Activated CD4-positive, alpha-beta T cell treated with anti-CD3 and anti-CD28 coated beads for 24 hours (primary cell): ENCODE measurements around the gene PLEKHM2.

Experiments used
- DNase-seq, 2 donors: peaks; one replicate each; pipeline ENCODE4 v3.0.0-alpha.2; 2020; ENCODE audit warnings: low read depth in 2 of 2

PLEKHM2 gene

DNA sequence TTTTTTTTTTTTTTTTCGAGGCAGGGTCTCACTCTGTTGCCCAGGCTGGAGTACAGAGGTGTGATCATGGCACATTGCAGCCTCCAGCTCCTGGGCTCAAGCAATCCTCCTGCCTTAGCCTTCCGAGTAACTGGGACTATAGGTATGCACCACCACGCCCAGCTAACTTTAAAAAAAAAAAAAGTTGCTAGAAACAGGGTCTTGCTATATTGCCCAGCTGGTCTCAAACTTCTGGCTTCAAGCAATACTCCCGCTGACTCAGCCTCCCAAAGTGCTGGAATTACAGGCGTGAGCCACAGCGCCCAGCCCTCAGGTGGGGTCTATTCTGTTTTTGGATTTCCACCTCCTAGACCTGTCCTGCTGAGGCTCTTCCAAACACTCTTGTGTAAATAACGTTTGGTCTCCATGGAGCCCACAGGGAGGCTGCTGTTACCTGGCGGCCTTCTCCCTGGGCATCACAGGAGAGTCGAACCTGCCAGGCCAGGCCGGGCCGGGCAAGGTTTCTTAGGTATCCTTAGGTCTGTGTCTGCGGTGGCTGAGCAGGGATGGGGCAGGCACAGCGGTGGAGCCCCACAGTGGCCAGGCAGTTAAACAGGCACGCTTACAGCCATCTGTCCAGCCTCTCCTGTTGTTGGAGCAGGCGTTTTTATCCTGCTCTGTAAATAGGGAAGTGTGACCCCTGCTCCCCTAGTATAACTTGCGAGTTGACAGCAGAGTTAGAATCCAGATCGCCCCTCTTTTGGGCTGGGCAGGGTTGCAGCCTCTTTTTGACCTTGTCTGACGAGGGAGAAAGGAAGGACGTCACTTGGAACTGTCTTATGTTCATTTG lies 18.8 kb downstream of the PLEKHM2 start:
- DNase-seq = no peak

DNA sequence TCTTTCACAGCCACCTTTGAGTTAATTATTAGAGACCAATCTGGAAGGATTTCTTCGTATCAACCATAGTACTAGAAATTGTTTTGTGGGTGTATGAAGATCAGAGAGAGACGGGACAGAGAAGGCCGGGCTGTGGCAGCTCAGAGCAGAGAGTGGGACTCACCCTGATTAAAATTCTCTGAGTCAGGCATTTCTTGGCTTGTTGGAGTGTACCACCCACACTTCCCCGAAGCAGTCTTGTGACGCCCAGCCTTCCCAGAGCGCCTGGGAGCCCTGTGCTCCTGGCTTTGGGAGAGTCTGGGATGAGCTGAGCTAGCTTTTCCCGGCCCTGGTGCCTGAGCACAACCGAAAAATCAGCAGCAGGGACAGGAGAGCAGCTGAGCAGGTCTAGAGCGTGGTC lies 19.4 kb downstream of the PLEKHM2 start:
- no peak for DNase-seq

DNA sequence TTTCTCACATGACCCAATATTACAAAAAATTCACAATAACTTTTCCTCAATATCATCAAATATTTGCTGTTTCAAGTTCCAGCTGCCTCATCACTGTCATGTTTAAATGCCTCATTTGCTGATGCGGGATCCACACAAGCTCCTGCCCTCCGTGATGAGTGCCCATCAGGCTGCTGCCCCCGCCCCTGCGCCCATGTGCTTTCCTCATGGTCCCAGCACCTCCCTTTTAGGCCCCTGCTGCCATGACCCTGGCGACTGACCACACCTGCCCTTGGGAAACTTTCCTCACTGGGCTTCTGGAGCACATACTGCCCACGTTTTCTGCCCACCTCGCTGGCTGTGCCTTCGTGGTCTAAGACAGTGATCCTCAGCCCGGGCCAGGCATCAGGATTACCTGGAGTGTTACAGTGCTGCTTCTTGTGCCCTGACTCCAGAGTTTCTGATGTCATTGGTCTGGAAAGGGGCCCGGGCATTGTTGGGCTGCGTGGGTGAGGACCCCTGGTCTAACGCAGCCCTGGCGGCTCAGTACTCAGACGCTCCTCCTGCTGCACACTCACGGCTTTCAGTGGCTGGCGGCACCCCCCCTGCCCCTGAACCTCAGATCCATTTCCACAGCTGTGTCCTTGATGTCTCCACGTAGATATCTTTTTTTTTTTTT lies 20.5 kb downstream of the PLEKHM2 start:
- DNase-seq = no peak

DNA sequence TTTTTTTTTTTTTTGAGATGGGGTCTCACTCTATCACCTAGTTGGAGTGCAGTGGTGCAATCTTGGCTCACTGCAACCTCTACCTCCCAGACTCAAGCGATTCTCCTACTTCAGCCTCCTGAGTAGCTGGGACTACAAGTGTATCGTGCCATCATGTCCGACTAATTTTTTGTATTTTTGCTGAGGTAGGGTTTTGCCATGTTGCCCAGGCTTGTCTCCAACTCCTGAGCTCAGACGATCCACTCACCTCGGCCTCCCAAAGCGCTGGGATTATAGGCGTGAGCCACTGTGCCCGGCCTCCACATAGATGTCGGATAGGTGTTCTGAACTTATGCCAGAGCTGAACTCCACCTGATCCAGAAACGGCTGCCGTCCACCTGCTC lies 21.1 kb downstream of the PLEKHM2 start:
- DNase-seq = no peak

DNA sequence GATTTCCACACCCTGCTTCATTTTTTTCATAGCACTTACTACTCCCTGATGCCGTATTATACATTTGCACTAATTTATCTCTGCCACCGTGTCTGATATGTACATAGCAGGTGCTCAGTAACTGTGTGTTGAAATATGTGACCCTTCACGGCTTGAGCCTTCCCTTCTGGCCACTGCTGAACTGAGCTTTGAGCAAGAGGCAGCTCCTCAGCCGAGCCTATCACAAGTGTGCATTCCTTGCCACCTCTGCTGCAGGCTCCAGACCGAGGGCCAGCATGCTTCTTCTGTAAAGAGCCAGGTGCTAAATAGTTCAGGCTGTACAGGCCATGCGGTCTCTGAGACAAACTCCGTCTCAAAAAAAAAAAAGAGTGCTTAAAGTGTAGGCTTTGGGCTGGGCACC lies 22.6 kb downstream of the PLEKHM2 start:
- DNase-seq = no peak

DNA sequence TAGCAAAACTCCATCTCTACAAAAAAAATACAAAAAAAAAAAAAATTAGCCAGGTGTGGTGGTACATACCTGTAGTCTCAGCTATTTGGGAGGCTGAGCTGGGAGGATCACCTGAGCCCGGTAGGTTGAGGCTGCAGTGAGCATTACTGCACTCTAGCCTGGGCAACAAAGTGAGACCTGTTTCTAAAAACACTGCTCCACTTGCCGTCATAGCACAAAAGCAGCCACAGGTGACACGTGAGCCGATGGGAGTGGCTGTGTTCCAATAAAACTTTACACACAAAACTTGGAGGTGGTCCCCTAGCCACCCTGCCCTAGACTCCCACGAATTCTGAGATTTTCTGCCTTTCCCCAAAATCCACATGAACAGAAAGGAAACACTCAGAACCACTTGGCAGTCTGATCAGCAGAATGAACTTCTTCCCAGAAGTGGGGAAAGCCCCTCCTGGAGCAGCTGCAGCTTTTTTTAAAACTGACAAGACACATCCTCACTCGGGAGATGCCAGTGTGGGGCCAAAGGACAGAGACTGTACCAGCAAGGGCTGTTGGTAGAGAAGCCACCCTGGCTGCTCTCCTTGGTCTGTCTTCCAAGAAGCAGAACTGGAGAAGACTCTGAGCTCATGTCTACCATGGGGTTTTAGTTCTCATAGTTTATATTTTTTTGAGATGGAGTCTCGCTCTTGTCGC lies 23.3 kb downstream of the PLEKHM2 start:
- DNase-seq = no peak

DNA sequence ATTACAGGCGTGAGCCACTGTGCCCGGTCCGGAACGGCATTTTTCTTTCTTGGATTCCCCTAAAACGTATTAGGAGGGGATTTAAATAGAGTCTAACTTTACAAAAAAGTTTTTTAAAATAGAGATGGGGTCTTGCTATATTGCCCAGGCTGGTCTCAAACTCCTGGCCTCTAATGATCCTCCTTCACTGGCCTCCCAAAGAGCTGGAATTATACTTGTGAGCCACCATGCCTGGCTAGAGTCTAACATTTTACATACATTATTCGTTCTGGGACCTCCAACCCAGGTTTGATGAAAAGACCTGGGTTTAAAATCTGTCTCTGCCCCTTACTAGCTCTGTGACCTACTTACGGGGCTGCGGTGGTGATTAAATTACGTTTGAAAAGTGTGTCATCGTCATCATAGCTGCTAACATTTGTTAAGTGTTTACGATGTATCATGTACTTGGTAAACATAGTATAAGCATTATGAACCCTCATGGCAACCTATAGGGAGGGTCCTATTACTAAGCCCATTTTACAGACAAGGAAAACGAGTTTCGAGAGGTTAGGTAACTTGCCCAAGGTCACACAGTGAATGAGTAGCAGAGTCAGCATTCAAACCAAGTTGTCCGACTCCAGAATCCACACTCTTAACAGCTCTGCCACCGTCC lies 24.5 kb downstream of the PLEKHM2 start:
- no peak for DNase-seq

DNA sequence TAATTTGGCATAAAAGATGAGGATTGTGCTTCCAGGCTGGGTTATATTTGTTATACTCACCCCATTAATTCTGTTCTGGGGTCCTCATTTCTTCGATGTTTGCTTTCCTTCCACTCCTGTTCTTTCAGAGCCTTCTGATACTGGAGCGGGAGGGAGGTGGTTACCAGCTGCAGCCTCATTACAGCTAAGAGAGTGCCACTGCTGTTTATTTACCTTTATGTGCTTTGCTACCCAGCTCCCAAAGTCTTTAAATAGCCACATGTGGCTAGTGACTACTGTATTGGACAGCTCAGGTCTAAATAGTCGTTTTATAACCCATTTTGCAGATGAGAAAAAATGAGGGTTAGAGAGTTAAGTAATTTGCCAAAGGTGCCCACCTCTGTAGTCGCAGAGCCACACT lies 25.1 kb downstream of the PLEKHM2 start:
- DNase-seq = no peak

DNA sequence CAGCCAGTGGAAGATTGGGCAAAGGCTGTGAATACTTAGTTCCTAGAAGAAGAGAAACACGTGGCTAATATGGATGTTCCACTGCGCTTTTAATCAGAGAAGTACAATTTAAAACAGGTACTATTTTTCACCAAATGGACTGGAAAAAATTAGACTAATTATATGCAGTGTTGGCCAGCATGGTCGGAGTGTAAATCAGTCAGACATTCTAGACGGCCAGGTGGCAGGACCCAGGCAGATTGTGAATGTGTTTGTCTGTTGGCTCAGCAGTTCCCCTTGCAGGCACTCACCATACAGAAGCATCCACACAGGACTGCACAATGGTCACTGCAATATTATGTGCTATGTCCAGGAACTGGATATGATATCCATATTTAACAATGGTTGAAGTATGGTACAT lies 28.0 kb downstream of the PLEKHM2 start:
- DNase-seq = no peak

DNA sequence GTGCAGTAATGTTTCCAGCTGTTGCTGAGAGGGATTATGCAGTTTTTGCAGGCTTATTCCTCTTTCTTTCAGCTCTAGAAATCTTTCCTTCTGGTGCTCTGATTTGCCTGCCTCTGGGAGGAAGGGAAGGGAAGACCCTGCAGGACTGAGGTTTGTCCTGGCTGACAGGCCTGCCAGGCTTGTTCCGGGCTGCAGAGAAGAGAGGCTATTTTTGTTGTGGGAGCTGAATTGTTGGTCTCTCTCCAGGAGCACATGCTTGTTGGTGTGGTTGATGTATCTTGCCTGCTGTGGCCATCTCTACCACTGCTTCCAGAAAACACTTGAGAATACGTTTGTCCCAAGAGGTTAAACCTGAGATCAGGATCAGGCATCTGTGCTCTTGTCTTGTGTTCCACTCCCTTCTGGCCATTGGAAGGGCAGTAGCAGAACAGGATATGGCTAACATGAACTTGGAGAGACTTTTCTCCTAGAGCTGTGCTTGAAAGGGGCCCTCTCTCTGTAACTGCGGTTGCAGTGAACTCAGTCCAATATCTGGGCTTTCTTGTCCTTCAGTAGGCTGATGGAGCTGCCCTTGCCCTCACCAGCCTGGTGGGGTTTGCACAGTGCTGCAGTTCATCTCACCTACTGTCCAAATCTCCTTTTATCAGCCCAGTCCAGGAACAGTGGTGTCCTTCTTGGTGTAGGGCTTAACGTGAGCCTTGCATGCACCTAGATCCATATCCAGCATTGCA lies 30.5 kb downstream of the PLEKHM2 start:
- DNase-seq = no peak

DNA sequence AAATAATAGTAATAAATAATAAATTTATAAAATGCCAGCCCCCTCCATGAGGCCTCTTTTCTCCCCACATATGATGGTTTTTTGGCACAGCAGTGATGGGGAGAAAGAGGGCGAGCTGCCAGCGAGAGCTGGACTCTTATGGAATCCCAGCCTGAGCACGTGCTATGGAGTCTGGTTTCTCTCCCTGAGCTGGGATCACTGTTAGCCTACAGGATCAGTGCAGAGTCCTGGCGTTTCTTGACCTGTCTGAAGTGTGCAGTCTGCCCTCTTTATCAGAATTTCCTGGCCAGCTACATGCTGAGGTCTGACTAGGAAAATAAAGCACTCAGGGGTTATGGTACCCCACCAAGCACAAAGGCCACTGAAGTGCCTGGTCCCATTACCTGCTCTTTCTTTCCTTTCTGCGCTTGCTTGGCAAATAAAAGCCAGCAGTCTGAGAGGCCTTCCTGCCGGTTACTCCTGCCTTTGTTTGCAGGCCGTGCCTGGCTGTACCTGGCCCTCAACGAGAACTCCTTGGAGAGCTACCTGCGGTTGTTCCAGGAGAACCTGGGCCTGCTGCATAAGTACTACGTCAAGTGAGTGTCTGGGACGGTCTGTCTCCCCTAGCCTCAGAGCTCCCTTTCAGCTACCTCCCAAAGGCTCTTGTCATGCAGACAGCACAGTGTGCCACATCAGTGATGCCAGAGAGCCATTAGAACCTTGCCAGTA lies 33.5 kb downstream of the PLEKHM2 start:
- no peak for DNase-seq

DNA sequence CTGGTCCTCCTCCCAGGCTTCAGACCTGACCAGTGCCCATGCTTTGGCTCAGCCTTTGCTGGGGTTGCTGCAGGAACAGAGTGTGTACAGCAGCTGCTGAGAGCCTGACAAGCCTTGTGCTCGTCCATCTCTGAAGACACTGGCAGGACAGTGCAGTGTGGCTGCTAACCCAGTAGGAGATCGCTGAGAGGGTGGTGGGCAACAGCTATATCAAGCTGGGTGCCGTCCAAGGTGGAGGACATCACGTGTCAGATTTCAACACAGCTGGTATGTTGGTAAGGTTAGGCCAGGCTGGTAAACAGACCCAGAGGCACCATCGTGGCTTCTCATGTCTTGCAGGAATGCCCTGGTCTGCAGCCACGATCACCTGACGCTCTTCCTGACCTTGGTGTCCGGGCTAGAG lies 34.1 kb downstream of the PLEKHM2 start:
- no peak for DNase-seq

DNA sequence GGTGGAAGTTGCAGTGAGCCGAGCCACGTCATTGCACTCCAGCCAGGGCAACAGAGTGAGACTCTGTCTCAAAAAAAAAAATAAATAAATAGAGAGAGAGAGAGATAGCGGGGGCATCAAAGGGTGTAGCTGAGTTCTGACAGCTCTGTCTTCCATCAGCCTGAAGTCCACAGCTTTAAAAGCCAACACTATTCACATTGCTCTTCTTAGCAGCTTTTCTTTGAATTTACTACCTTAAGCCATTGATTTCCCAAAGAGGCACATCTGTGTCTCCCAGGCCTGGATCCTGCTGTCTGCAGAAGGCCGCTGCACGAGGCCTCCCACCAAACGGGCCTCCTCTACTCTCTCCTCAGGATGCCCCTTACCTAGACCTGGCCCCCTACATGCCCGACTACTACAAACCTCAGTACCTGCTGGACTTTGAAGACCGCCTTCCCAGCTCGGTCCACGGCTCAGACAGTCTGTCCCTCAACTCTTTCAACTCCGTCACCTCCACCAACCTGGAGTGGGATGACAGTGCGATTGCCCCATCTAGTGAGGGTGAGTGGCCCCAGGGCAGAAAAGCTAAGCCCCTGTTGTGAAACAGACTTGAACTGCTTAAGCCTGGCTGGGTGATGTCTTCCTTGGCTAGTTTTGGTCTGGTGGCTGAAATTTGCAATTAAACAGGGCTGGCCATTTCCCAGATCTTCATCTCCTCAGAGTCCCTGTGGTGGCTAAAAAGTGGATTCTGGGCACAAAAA lies 35.4 kb downstream of the PLEKHM2 start:
- no peak for DNase-seq

DNA sequence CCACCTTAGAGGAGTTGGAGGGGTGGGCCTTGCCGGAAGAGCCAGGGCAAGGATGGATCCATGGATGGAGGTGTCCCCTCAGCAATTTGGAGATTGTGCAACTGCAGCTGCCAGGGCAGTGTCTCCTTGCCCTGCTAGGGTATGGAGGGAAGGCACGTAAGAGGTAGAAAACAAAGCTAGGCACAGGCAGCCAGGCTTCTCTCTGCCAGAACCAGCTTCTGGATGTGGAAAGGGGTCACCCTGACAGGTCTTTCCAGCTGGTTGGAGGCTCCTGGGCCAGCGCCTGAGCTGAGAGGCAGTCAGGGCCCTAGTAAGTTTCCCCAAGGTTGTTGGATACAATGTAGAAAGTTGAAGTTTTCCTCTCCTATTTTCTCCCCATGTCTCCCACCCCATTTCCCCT lies 36.7 kb downstream of the PLEKHM2 start:
- no peak for DNase-seq

DNA sequence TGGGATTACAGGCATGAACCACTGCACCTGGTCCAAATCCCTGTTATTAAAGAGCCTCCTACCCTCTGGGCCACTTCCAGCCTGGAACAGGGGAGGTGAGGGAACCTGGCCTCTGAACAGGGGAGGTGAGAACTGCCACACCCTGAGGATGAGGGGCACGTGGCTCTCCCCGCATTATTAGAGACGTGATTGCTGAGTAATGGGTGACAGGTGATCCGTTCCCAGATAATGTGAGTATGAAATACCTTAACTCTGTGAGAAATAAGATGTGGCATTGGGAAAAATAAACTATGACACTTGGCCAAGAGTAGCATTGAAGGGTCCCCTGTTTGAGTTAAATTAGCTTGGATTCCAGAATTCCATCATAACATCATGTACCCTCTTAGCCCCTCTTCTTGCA lies 38.3 kb downstream of the PLEKHM2 start:
- no peak for DNase-seq

DNA sequence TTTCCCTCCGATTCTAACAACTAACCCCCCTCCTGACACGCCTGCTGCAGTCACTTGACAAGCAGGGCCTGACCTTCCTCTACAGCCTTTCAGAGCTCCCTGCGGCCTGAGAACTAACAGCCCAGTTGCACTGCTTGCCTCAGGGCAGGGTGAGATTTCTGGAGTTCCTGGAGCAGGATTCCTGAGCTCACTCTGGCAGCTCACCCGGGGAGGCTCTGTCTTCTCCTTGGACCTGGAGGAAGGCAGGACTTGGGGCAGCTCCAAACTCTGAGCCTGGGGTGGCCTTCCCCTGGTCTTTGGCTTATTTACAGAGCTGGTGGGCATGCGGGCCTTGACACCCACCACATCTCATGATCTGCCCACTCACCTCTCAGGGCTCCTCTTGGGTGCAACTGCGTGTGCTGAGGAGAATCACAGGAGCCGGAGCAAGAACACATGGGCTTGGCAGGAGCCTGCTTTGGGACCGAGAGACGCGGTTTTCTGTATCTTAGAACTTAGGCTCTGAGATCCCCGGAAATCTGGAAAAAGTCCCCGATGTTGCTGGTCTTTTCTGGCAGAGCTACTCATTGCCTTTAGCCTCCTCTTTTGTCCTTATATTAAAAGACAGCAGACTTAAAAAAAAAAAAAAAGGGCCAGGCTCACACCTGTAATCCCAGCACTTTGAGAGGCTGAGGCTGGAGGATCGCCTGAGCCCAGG lies 38.9 kb downstream of the PLEKHM2 start:
- DNase-seq = no peak

DNA sequence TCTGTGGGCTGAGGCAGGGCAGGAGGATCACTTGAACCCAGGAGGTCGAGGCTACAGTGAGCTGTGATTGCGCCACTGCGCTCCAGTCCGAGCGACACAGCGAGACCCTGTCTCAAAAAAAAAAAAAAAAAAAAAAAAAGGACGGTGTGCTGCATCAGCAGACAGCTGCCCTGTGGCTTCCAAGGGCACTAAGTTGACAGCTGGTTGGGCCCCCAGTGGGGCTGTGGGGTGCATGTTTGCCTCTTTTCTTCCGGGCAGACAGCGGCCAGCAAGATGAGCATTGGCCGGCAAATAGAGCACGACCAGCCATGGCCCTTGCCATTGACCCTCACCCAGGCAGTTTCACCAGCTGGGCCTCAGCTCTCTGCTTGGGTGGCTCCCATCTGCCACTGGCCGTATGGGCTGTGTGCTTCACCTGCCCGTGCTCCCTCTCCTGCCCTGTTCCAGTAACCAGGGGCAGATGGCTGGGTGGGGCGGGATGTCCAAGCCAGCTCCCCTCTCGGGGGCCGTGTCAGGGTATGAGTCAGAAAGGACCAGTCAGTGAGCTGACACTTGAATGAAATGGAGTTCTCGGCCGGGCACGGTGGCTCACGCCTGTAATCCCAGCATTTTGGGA lies 39.6 kb downstream of the PLEKHM2 start:
- DNase-seq = no peak

DNA sequence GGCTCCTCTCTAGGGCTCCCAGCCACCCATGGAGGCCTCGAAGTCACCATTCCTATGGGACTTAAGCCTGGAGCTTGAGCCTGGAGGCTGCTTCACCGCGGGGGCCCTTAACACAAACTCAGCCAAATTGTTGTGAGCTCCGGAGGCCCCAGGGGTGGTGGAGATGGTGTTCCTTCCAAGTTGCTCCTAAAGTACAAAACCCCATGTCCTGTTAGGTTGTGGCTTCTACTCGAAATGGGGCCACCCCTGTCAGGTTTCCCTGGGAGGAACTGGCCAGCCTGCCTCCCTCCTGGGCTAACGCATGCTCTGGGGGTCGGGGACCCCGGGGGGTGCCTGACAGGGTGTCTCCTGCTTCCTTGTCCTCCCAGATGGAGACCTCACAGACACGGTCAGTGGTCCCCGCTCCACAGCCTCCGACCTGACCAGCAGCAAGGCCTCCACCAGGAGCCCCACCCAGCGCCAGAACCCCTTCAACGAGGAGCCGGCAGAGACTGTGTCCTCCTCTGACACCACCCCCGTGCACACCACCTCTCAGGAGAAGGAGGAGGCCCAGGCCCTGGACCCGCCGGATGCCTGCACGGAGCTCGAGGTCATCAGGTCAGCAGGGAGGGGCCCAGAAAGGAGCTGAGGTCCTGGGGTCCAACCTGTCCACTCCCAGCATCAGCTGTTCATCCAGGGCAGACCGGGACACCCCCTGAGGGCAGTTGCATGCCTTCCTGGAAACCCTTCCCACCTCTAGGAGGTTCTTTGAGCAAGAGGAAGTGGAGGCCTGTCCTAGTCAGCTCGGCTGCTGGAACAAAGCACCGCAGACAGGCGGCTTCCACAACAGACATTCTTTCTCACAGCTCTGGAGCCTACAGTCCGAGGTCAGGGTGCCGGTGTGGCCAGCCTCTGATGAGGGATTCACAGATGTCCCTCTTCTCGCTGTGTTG lies 41.1 kb downstream of the PLEKHM2 start:
- no peak for DNase-seq
